GM15510 (cell line): Measurements from ENCODE around the gene LAPTM5.

Experiments used
- POLR2A ChIP-seq: IDR thresholded peaks from 3 replicates; pipeline ENCODE4 v1.6.1; 2011; ENCODE audit warnings: borderline replicate concordance; ENCODE audit not compliant: insufficient read length; ENCODE audit errors: extremely low read depth

LAPTM5 gene

DNA sequence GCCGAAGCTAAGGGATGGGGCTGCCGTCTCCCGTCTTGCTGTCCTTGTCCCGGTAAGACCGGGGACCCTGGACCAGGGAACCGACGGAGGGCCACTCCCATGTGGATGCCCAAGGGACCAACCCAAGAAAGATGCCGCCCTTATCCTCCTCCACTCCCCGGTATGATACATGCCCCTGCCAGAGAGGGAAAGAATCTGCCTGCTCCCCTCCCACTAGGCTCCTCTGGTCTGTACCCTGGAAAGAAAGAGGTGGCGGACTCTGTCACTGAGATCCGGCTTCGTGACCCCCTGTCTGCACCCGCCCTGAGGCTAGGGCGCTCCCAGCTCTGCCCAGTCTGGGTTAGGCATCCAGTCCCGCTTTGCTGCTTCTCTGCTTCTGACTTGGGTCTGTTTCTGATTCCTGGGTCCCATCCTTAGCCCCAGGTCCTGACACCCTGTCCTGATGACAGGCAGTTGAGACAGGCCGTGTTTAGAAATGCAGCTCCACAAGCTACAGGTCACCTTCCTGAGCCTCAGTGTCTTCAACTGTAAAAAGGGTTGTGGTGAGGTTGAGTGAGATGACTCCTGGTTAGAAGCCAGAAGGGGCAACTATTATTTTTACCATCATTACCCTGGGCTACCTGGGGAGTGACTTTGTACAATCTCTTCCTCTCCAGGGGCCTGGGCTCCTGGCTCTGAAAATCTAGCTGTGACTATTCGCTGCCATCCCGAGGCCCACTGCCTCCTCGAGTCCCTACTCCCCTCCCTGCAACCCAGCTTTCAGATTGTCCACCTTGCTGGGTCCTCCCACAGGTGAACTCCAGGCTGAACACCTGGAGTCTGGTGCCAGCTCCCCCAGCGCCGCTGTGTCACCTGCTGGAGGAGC lies 37.9 kb downstream of the LAPTM5 start:
- TF ChIP-seq POLR2A = no peak

GRCh38 chr1:30718636-30719405 lies 38.8 kb downstream of the LAPTM5 start:
- peak; percentile 76 for TF ChIP-seq POLR2A

DNA sequence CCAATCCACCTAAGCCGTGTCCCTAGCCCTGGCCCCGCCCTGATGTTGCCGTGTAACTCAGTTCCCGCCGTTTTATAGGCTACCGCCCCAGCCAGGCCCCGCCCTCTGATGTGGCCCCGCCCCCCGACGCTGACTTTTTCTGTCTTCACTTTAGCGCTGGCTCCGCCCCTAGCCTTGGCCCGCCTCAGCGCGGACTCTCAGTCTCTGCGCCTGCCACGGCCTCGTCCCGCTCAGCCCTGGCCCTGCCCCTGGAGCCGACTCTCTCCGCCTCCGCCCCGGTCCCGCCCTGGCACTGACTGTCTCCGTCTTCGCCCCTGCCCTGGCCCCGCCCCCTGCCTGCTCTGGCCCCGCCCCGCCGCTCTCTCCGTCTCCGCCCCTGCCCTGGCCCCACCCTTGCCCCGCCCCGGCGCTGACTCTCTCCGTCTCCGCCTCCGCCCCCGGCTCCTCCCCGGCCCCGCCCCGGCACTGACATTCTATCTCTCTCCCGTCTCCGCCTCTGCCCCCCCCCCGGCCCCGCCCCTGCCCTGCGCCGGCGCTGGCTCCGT lies 39.4 kb downstream of the LAPTM5 start:
- TF ChIP-seq POLR2A = no peak

DNA sequence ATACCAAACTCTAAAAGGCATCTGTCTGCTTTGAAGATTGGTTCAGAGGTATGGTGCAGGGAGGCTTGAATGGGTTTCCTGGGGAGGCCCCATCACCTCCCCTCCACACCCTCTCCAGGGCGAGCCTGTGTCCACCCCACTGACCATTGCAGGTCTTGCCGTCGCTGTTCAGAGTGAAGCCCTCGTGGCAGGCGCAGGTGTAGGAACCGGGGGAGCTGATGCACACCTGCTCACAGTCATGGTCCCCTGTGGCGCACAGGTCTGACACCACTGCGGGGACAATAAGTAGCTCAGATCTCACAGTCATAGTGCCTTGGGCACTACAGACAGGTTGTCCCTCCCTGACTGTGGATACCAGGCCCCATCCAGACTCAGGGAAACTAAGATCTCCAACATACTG lies 40.9 kb downstream of the LAPTM5 start:
- no peak for TF ChIP-seq POLR2A

DNA sequence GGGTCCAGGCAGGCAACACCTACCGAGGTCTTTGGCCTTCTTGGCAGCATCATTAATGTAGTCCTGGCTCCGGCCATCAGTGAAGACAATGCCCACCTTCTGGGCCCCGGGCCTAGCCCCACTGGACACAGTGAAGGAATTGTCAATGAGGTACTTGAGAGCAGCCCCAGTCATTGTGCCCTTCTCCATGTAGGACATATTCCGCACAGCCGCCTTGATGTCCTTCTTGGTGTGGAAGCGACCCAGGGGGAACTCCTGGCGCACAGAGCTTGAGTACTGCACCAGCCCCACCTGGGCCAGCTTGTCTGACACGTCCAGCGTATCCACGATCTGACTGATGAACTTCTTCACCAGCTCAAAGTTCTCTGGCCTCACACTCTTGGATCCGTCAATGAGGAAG lies 41.7 kb downstream of the LAPTM5 start:
- no peak for TF ChIP-seq POLR2A

DNA sequence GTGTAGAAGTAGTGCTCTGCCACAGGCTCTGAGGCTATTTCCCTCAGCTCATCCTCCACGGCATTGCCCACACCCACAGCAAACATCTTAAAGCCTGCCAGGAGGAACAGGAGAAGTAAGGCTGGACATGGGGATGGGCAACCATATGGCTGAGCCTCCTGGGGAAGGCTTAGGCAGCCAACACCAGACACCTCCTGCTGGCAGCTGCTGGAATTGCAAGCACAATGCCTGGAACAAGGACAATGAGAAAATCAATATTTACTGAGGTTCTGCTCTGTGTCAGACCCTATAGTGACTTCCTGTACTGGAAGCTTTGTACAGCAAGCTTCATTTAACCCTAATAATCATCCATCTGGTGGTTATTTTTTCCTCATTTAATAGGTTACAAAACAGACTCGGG lies 42.4 kb downstream of the LAPTM5 start:
- no peak for TF ChIP-seq POLR2A

DNA sequence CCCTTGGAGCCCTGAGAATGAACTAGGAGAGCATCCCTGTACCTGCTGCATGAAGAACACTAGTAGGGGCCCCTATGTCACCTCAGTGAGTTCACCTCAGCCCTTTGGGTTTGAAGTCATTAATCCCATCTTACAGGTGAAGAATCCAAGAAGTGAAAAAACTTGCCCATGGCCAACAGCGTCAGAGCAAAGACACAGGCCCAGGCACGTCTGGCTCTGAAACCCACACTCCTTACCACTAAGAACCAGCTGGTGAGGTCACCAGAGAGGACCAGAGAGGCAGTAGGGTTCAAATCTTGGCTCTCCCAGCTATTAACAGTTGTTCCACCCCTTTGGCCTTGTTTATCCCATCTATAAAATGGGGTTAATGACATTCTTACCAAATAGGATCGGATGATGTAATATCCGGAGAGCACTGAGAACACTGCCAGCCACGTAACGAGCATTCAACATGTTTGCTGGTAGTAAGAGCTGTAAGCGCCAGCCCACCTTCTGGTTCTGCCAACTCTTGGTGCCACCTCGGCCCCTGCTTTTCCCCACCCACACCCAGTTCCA lies 43.0 kb downstream of the LAPTM5 start:
- TF ChIP-seq POLR2A = no peak

- no peak for TF ChIP-seq POLR2A
Observed at GRCh38 chr1:30714025-30714424, 43.5 kb downstream of the LAPTM5 start.

DNA sequence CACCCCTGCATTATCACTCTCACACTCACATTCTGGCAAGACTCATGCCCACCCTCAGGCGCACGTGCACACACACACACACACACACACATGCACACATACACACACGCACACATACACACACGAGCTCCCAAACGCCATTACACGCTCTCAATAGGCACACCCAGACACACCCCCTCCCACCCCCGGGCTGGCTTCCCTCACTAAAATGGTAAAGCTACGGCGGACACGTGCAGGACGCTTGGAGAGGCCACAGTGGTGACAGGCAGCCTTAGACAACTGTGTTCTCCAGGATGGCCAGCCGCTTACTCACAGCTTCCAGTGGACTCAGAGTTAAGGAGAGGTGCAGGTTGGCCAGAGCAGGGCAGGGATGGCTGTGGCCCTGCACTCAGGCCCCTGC lies 44.3 kb downstream of the LAPTM5 start:
- TF ChIP-seq POLR2A = no peak

DNA sequence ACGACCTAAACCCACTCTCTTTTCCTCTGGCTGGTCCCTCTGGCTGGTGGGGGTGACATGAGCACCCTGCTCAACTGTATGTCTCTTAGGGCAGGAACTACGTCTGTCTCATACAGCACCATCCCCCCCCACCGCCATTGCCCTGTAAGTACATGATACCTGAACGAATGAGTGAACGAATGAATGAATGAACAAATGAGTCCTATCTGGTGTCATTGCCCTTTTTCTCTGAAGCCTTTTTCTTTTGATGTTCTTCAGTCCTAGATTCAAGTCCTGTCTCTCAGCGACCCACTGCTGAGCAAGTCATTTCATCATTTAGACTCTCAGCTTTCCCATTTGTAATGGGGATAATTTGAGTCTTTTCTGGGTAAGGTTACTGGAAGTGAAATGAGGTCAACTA lies 45.0 kb downstream of the LAPTM5 start:
- TF ChIP-seq POLR2A = no peak

GRCh38 chr1:30710407-30710806 lies 47.2 kb downstream of the LAPTM5 start:
- TF ChIP-seq POLR2A = no peak

DNA sequence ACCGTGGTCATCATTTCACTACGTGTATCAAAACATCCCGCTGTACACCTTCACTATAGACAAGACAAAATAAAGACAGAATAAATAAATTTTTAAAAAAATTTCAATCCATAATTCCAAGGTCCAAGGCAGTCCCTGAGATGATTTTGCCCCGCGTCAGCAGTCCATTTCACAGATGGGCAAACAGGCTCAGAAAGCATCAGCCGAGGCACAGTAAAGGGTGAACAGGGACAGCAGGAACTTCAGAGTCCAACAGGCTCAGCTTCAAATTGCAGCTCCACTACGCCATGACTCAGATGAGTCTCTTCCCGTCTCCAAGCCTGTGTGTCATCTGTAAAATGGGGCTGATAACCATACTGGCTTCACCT lies 49.2 kb downstream of the LAPTM5 start:
- TF ChIP-seq POLR2A = no peak

GRCh38 chr1:30707412-30708360 lies 49.9 kb downstream of the LAPTM5 start:
- no peak for TF ChIP-seq POLR2A

DNA sequence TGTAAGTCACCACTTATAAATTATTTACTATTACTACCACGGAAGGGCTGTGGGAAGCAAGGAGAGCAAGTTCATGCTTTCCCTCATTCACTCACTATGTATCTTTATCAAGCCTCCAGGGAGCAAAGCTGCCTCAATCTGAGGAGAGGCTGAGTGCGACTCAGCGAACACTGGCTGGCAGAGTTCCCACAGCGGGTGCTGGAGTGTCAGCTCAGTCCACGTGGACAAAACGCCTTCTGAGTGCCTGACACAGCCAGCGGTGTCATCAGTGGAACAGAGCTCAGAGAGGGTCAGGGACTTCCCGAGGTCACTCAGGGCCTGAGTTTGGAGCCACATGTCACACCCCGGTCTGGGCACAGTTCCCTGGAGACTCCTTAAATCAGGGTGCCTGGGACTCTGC lies 51.0 kb downstream of the LAPTM5 start:
- TF ChIP-seq POLR2A = no peak
